HepG2 (cell line): ENCODE results near the gene KLF18. TPM values are rescaled to one million over a fixed set of nuclear protein-coding genes. Genes with fewer than 3 reads are reported as not detected.

Experiments used
- ATAC-seq: fragments of 200-7000 bp; cut with Tn5 transposase; 3 replicates; pipeline ENCODE4 v1.9.1; 2020; ENCODE audit warnings: mild to moderate bottlenecking, moderate library complexity
- BruUV-seq: library from RNA; stranded (reverse); fragments of 400-500 nt; replicated peaks from 2 replicates; lab custom pipeline; 2021; lab: Mats Ljungman, UMichigan
- CTCF ChIA-PET: fragments of 300-600 bp; formaldehyde crosslinking; extraction: SDS; loops from one replicate; lab custom pipeline; 2021; ENCODE audit warnings: low total read pairs, inconsistent platforms, low intra/inter-chr PET ratio; lab: Yijun Ruan, JAX
- POLR2A ChIA-PET: fragments of 350-600 bp; sonication (Branson Sonifier 250); formaldehyde crosslinking; loops from one replicate; lab custom pipeline; 2020; ENCODE audit warnings: antibody characterized with exemption, inconsistent platforms; lab: Yijun Ruan, JAX
- DNase-seq: peaks from one replicate; pipeline ENCODE4 v3.0.0-alpha.2; 2015; ENCODE audit warnings: low spot score
- FAIRE-seq: peaks from 3 replicates; lab custom pipeline; 2011; peaks lifted over from hg19 to GRCh38; lab: Jason Lieb, UNC
- H2AFZ ChIP-seq: one replicate; pipeline ENCODE4 v1.6.1; 2011; ENCODE audit warnings: low read length, inconsistent platforms
- H3K27ac ChIP-seq: fragments of 300-600 bp; 3 replicates; pipeline ENCODE4 v1.8.0; 2011; ENCODE audit warnings: mixed run types, mild to moderate bottlenecking, mixed read lengths, low read length, inconsistent platforms; ENCODE audit not compliant: insufficient read depth; ENCODE audit errors: extremely low read length
- H3K27me3 ChIP-seq, 2 experiments: fragments of 200-600 bp in 1 of 2; 2 replicates in 1 of 2; 3 replicates in 1 of 2; pipeline versions ENCODE4 v1.6.0 to v1.8.0; 2011; ENCODE audit warnings: low read length in 2 of 2, mild to moderate bottlenecking in 2 of 2, moderate library complexity in 2 of 2, inconsistent platforms in 1 of 2; ENCODE audit not compliant: insufficient read depth in 2 of 2, control insufficient read depth in 1 of 2
- H3K36me3 ChIP-seq, 2 experiments: fragments of 200-600 bp in 1 of 2; replicated peaks in 1 of 2; 2 replicates in 1 of 2; 3 replicates in 1 of 2; pipeline versions ENCODE4 v1.5.1 to v1.8.0; 2011; ENCODE audit warnings: low read length in 2 of 2, inconsistent platforms in 1 of 2; ENCODE audit not compliant: insufficient read depth in 2 of 2, control insufficient read depth in 1 of 2
- H3K4me1 ChIP-seq: 2 replicates; pipeline ENCODE4 v1.5.1; 2012; ENCODE audit warnings: low read length, inconsistent platforms; ENCODE audit not compliant: insufficient read depth
- H3K4me2 ChIP-seq: 2 replicates; pipeline ENCODE4 v1.6.0; 2011; ENCODE audit warnings: low read depth, low read length, inconsistent platforms
- H3K4me3 ChIP-seq, 3 experiments: fragments of 200-600 bp in 1 of 3; sonication (generic), shearing (Covaris generic) in 1 of 3; replicated peaks in 1 of 3; 2 replicates each; pipeline ENCODE4 v1.5.1; 2011 to 2016; ENCODE audit warnings: low read length in 3 of 3, inconsistent platforms in 2 of 3, low read depth in 2 of 3, mild to moderate bottlenecking in 2 of 3, control low read depth in 1 of 3, mixed read lengths in 1 of 3; ENCODE audit not compliant: insufficient read depth in 1 of 3
- H3K79me2 ChIP-seq: one replicate; pipeline ENCODE4 v1.6.1; 2011; ENCODE audit warnings: low read length, inconsistent platforms; ENCODE audit not compliant: insufficient read depth
- H3K9ac ChIP-seq: 2 replicates; pipeline ENCODE4 v1.6.0; 2011; ENCODE audit warnings: mild to moderate bottlenecking, low read depth, low read length, inconsistent platforms; ENCODE audit not compliant: insufficient read depth
- H3K9me3 ChIP-seq: 2 replicates; pipeline ENCODE4 v1.5.1; 2012; ENCODE audit warnings: mild to moderate bottlenecking, low read length
- H4K20me1 ChIP-seq: 2 replicates; pipeline ENCODE4 v1.6.0; 2011; ENCODE audit warnings: inconsistent platforms, mild to moderate bottlenecking, low read length, moderate library complexity; ENCODE audit not compliant: insufficient read depth
- ARHGAP35 ChIP-seq: sonication (generic); formaldehyde crosslinking; IDR thresholded peaks from 2 replicates; pipeline ENCODE4 v1.9.0; 2022; ENCODE audit warnings: mild to moderate bottlenecking, inconsistent platforms, moderate library complexity, missing genetic modification reagents, borderline replicate concordance
- CERS6 ChIP-seq: sonication (generic); formaldehyde crosslinking; IDR thresholded peaks from 2 replicates; pipeline ENCODE4 v1.5.0; 2020; ENCODE audit warnings: missing genetic modification reagents
- EED ChIP-seq: sonication (generic); formaldehyde crosslinking; IDR thresholded peaks from 2 replicates; pipeline ENCODE4 v1.5.0; 2020; ENCODE audit warnings: mild to moderate bottlenecking, missing genetic modification reagents
- FOXP1 ChIP-seq, 2 experiments: fragments of 450-650 bp in 1 of 2; IDR thresholded peaks; 2 replicates each; pipeline ENCODE4 v1.6.1; 2017 to 2018; ENCODE audit warnings: antibody characterized with exemption in 1 of 2
- IKZF4 ChIP-seq: sonication (generic); formaldehyde crosslinking; IDR thresholded peaks from 2 replicates; pipeline ENCODE4 v1.5.1; 2020; ENCODE audit warnings: borderline replicate concordance, mild to moderate bottlenecking, low read depth, missing genetic modification reagents; ENCODE audit errors: not compliant biosample characterization
- KDM1A ChIP-seq: IDR thresholded peaks from 2 replicates; pipeline ENCODE4 v1.6.1; 2016; ENCODE audit warnings: missing compliant biosample characterization
- KDM3A ChIP-seq: IDR thresholded peaks from 2 replicates; pipeline ENCODE4 v1.6.1; 2018; ENCODE audit warnings: low read depth, missing compliant biosample characterization
- REL ChIP-seq: sonication (generic); formaldehyde crosslinking; conservative IDR thresholded peaks from 2 replicates; pipeline ENCODE4 v1.8.0; 2022; ENCODE audit warnings: mild to moderate bottlenecking, missing genetic modification reagents, moderate library complexity
- RFX5 ChIP-seq: IDR thresholded peaks from 2 replicates; pipeline ENCODE4 v1.6.1; 2011; ENCODE audit warnings: low read depth, low read length, improper control_type of control experiment
- SALL1 ChIP-seq: sonication (generic); formaldehyde crosslinking; IDR thresholded peaks from 2 replicates; pipeline ENCODE4 v1.8.0; 2022; ENCODE audit warnings: mild to moderate bottlenecking, missing genetic modification reagents
- ZNF691 ChIP-seq: sonication (generic); formaldehyde crosslinking; IDR thresholded peaks from 2 replicates; pipeline ENCODE4 v1.4.0; 2020; ENCODE audit warnings: missing genetic modification reagents, low read depth, mild to moderate bottlenecking, borderline replicate concordance
- ZSCAN21 ChIP-seq: sonication (generic); formaldehyde crosslinking; IDR thresholded peaks from 2 replicates; pipeline ENCODE4 v1.8.0; 2022; ENCODE audit warnings: mild to moderate bottlenecking, missing genetic modification reagents, moderate library complexity, borderline replicate concordance
- WGBS: methylation state at CpG from one replicate; pipeline ENCODE4 v1.1.6; 2017; ENCODE audit warnings: low lambda C conversion rate; 5-methylcytosine and 5-hydroxymethylcytosine counted together
- in situ Hi-C: cut with HindIII; loops from 2 replicates; pipeline ENCODE4 v1.10.0; 2017; ENCODE audit warnings: low pct_unique_long_range_greater_than_20kb; ENCODE audit not compliant: extremely low pct_ligation_motif_present
- intact Hi-C: fragments of 100-400 bp; cut with micrococcal nuclease; formaldehyde crosslinking; loops from one replicate; pipeline ENCODE4 v1.10.0; 2022; ENCODE audit not compliant: unreplicated experiment
- polyA plus RNA-seq, 8 experiments: library from polyadenylated mRNA; depleted of rRNA in 3 of 8; stranded (reverse) in 7 of 8; unstranded in 1 of 8; fragments of >200 nt; fragmentation: Illumina TruSeq in 4 of 8; extraction: Trizol in 4 of 8; gene quantifications; 2 replicates each; pipeline versions ENCODE4 v1.2.1 to v1.2.3, GENCODE V29; 2011 to 2016; ENCODE audit warnings: low read depth in 4 of 8, missing spikeins in 1 of 8, mixed read lengths in 1 of 8; ENCODE audit not compliant: insufficient read depth in 1 of 8
- total RNA-seq, 5 experiments: library from RNA; depleted of rRNA; stranded (reverse); fragments of >200 nt; fragmentation: Illumina TruSeq; extraction: Trizol; gene quantifications; 2 replicates each; pipeline ENCODE4 v1.2.3, GENCODE V29; 2016; ENCODE audit warnings: low read depth in 1 of 5

KLF18 gene
- total and polyA plus RNA-seq, 2 of the 13 experiments (the other 11 are each of a cell fraction or from before 2014, with no cell fraction given), result not detected

GRCh38 chr1:44120398-44120949, 21.0 kb downstream of the KLF18 start:
- TF ChIP-seq ZNF691 (CRISPR knock-in tag) (no peak), ZSCAN21 (CRISPR knock-in tag) (no peak), FOXP1 (IDR thresholded peaks at IDR 0.05) (no peak), FOXP1 (CRISPR knock-in tag; IDR thresholded peaks at IDR 0.05) (no peak), KDM1A (CRISPR knock-in tag) (no peak), CERS6 (CRISPR knock-in tag) (no peak), SALL1 (CRISPR knock-in tag) (no peak), ARHGAP35 (no peak), RFX5 (no peak), IKZF4 (no peak), REL (no peak), EED (CRISPR knock-in tag) (no peak), KDM3A (CRISPR knock-in tag) (no peak)
- peaks cover 6% of the 10 kb centered on the region; the same call in 1 of the 2 replicates for H3K4me1 ChIP-seq

More at GRCh38 chr1:44120398-44120949, 21.0 kb downstream of the KLF18 start:
- DNase-seq, result no peak
- Histone ChIP-seq H3K4me2 (no peak overlapping the region), H3K27me3 (peaks cover 0 to 17% of the 10 kb centered on the region in 2 experiments; a peak in 3 of 5 replicates), H2AFZ (no peak overlapping the region), H3K79me2 (no peaks in the 10 kb centered on the region), H3K4me3 (no peak overlapping the region), H3K36me3 (no peaks in the 10 kb centered on the region), H4K20me1 (no peaks in the 10 kb centered on the region), H3K27ac (no peak overlapping the region), H3K9ac (no peak overlapping the region), H3K9me3 (no peaks in the 10 kb centered on the region)
- no peak for ATAC-seq
- in situ Hi-C loops (no loop called here), intact Hi-C loops (no loop called here)
- FAIRE-seq, result no peak
- POLR2A ChIA-PET, result no interaction called here
- CTCF ChIA-PET, result no interaction called here
- BruUV-seq, result no TSS peak
- WGBS, result 12% methylated on average over 5 of the region's 5 CpGs
